SK-N-SH (cell line): Measurements from ENCODE around the gene CA10. TPM values are rescaled to one million over a fixed set of nuclear protein-coding genes. Genes with fewer than 3 reads are reported as not detected.

Experiments
- CTCF ChIA-PET: fragments of 300-600, 350-600 bp; formaldehyde crosslinking; extraction: SDS; loops from one replicate; lab custom pipeline; 2021; lab: Yijun Ruan, JAX
- POLR2A ChIA-PET: fragments of 350-600 bp; sonication (Branson Sonifier 250); formaldehyde crosslinking; extraction: SDS; loops from one replicate; lab custom pipeline; 2020; ENCODE audit warnings: antibody characterized with exemption, inconsistent platforms; lab: Yijun Ruan, JAX
- DNase-seq: peaks from one replicate; pipeline ENCODE4 v3.0.0; 2012
- H2AFZ ChIP-seq: fragments of 200-600 bp; sonication (generic); 2 replicates; pipeline ENCODE4 v1.8.1; 2016; ENCODE audit warnings: antibody characterized with exemption, mild to moderate bottlenecking, low read depth
- H3F3A ChIP-seq: fragments of 200-600 bp; sonication (generic); replicated peaks from 2 replicates; pipeline ENCODE3; 2016; ENCODE audit warnings: antibody characterized with exemption, mild to moderate bottlenecking; ENCODE audit not compliant: insufficient read depth
- H3K27ac ChIP-seq, 2 experiments: fragments of 200-500 bp in 1 of 2; fragments of 200-600 bp in 1 of 2; sonication (Bioruptor generic) in 1 of 2; sonication (generic), shearing (Covaris generic) in 1 of 2; 2 replicates each; pipeline versions ENCODE4 v1.5.1 to v1.6.1; 2014 to 2016; ENCODE audit warnings: low read depth in 2 of 2, inconsistent platforms in 1 of 2, low read length in 1 of 2, mild to moderate bottlenecking in 1 of 2, mixed read lengths in 1 of 2
- H3K27me3 ChIP-seq: fragments of 200-600 bp; sonication (generic), shearing (Covaris generic); 2 replicates; pipeline ENCODE4 v1.6.1; 2016; ENCODE audit warnings: mixed run types; ENCODE audit not compliant: insufficient read depth
- H3K36me3 ChIP-seq, 2 experiments: fragments of 200-500 bp in 1 of 2; fragments of 200-600 bp in 1 of 2; sonication (Bioruptor generic) in 1 of 2; sonication (generic) in 1 of 2; replicated peaks in 1 of 2; 2 replicates each; pipeline versions ENCODE3 to v1.5.1; 2014 to 2016; ENCODE audit warnings: low read length in 1 of 2, mild to moderate bottlenecking in 1 of 2; ENCODE audit not compliant: insufficient read depth in 2 of 2, control insufficient read depth in 1 of 2
- H3K4me1 ChIP-seq, 2 experiments: fragments of 200-500 bp in 1 of 2; fragments of 200-600 bp in 1 of 2; sonication (Bioruptor generic) in 1 of 2; sonication (generic), shearing (Covaris generic) in 1 of 2; 2 replicates each; pipeline versions ENCODE4 v1.5.1 to v1.6.1; 2014 to 2016; ENCODE audit warnings: low read depth in 1 of 2, low read length in 1 of 2, mixed run types in 1 of 2; ENCODE audit not compliant: insufficient read depth in 2 of 2, control insufficient read depth in 1 of 2
- H3K4me2 ChIP-seq: fragments of 200-600 bp; sonication (generic), shearing (Covaris generic); 2 replicates; pipeline ENCODE4 v1.6.1; 2017; ENCODE audit warnings: mixed run types
- H3K4me3 ChIP-seq, 2 experiments: fragments of 200-500 bp in 1 of 2; fragments of 200-600 bp in 1 of 2; sonication (Bioruptor generic) in 1 of 2; sonication (generic), shearing (Covaris generic) in 1 of 2; 2 replicates each; pipeline versions ENCODE4 v1.5.1 to v1.8.1; 2014 to 2016; ENCODE audit warnings: low read depth in 2 of 2, inconsistent platforms in 1 of 2, low read length in 1 of 2, mild to moderate bottlenecking in 1 of 2, mixed read lengths in 1 of 2, moderate library complexity in 1 of 2
- H3K79me2 ChIP-seq: fragments of 200-600 bp; sonication (generic); 2 replicates; pipeline ENCODE4 v1.8.1; 2017; ENCODE audit warnings: mild to moderate bottlenecking; ENCODE audit not compliant: insufficient read depth
- H3K9ac ChIP-seq: fragments of 200-600 bp; sonication (generic); 2 replicates; pipeline ENCODE4 v1.6.1; 2017; ENCODE audit warnings: mixed run types
- H3K9me2 ChIP-seq: fragments of 200-600 bp; sonication (generic); 2 replicates; pipeline ENCODE4 v1.6.1; 2017; ENCODE audit warnings: mixed run types
- H3K9me3 ChIP-seq: fragments of 200-600 bp; sonication (generic); 2 replicates; pipeline ENCODE4 v1.6.1; 2017; ENCODE audit warnings: mixed run types, mild to moderate bottlenecking, moderate library complexity
- H4K20me1 ChIP-seq: fragments of 200-600 bp; sonication (generic); 2 replicates; pipeline ENCODE4 v1.6.1; 2017; ENCODE audit warnings: mild to moderate bottlenecking, mixed run types; ENCODE audit not compliant: insufficient read depth
- FOXJ3 ChIP-seq: sonication (generic); formaldehyde crosslinking; IDR thresholded peaks from 2 replicates; pipeline ENCODE4 v1.5.1; 2020; ENCODE audit warnings: mild to moderate bottlenecking, missing genetic modification reagents
- GABPA ChIP-seq: IDR thresholded peaks from 2 replicates; pipeline ENCODE4 v1.4.0; 2012; ENCODE audit warnings: low read depth, mild to moderate bottlenecking
- MXI1 ChIP-seq: IDR thresholded peaks from 2 replicates; pipeline ENCODE4 v1.6.1; 2012; ENCODE audit warnings: mild to moderate bottlenecking, low read depth, low read length, improper control_type of control experiment
- NRF1 ChIP-seq: IDR thresholded peaks from 2 replicates; pipeline ENCODE4 v1.6.1; 2012; ENCODE audit warnings: low read depth, mild to moderate bottlenecking, low read length
- POLR2AphosphoS5 ChIP-seq: IDR thresholded peaks from 2 replicates; pipeline ENCODE4 v1.6.1; 2012; ENCODE audit warnings: low read depth, low read length
- RAD21 ChIP-seq: IDR thresholded peaks from 2 replicates; pipeline ENCODE4 v1.6.1; 2012; ENCODE audit warnings: mild to moderate bottlenecking, low read length
- SIN3A ChIP-seq: IDR thresholded peaks from 2 replicates; pipeline ENCODE4 v1.6.1; 2012; ENCODE audit warnings: low read depth, mild to moderate bottlenecking, low read length, moderate library complexity, borderline replicate concordance
- SMC3 ChIP-seq: IDR thresholded peaks from 2 replicates; pipeline ENCODE4 v1.6.1; 2012; ENCODE audit warnings: low read depth, low read length, improper control_type of control experiment
- TCF12 ChIP-seq: IDR thresholded peaks from 2 replicates; pipeline ENCODE4 v1.4.0; 2012
- YY1 ChIP-seq: IDR thresholded peaks from 2 replicates; pipeline ENCODE4 v1.4.0; 2012; ENCODE audit warnings: low read depth, mild to moderate bottlenecking
- WGBS: methylation state at CpG from one replicate; pipeline ENCODE4 v1.1.6; 2017; ENCODE audit warnings: low lambda C conversion rate; 5-methylcytosine and 5-hydroxymethylcytosine counted together
- polyA plus RNA-seq, 3 experiments: library from polyadenylated mRNA; depleted of rRNA; stranded (reverse); fragments of >200 nt; gene quantifications; 2 replicates each; pipeline ENCODE4 v1.2.3, GENCODE V29; 2012
- TF ChIP-seq, protein P1 (sequence below): fragments of 150-350 bp; IDR thresholded peaks from 2 replicates; pipeline ENCODE4 v1.6.1; 2017; ENCODE audit warnings: antibody characterized with exemption, low read length, low read depth, borderline replicate concordance

CA10 gene
- polyA plus RNA-seq, 1 of the 3 experiments (the other 2 are of a cell fraction), result not detected

DNA sequence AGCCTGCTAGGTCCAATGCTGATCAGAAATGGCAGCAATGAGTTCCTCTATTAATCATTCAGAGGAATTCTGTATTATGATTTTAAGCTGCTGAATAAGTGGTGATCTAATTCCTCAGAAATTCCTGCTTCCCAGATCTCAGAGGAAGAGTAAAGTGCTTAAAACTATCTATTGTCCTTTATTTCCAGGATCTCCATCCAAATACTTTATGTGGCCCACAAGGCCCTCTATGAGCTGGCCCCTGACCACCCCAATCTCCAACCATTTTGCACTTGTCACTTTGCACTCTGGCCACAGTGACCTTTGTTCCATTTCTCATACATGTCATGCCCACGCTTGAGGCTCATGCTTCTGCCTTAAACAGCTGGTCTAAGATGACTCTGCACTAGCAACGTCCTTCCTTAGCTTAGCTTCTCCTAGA is 93.7 kb downstream of the CA10 start:
- Histone ChIP-seq H3K4me1 (no peaks in the 10 kb centered on the region), H3K4me2 (no peak overlapping the region), H2AFZ (no peak overlapping the region), H4K20me1 (no peaks in the 10 kb centered on the region), H3K4me3 (no peak overlapping the region), H3K79me2 (no peaks in the 10 kb centered on the region), H3K27ac (no peak overlapping the region), H3K9me2 (no peaks in the 10 kb centered on the region), H3K9me3 (no peaks in the 10 kb centered on the region), H3K27me3 (no peaks in the 10 kb centered on the region), H3K36me3 (no peaks in the 10 kb centered on the region), H3K9ac (no peak overlapping the region), H3F3A (no peaks in the 10 kb centered on the region)
- CTCF ChIA-PET, result interaction anchor here (1.0 to 1.4 kb wide), 2 partner anchors 41 to 693 kb away, joined by 3 to 4 read pairs; no protein-coding TSS in a partner anchor
- POLR2A ChIA-PET, result no interaction called here
- 5% methylated on average over 2 of the region's 2 CpGs for WGBS
- no peak for DNase-seq
- TF ChIP-seq SMC3 (no peak), FOXJ3 (no peak)

DNA sequence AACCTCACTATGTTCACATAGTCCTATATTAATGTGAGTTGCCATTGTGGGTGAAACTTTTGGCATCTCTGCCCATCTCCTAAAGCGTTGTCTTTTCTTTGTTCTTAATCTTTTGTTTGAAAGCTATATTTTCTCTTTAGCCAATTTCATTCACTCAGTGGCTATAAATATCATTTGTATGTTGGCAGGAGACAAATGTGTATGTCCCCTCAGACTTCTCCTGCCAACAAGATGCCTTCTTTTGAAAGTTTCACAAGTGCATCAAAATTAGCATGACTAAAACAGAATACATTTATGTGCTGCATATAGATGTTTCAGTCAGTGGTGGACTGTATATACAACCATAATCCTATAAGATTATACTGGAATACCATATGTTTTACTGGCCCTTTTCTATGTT is 109.0 kb downstream of the CA10 start:
- no peak overlapping the region for H3K27ac ChIP-seq
- no peaks in the 10 kb centered on the region for H3F3A ChIP-seq
- no peak overlapping the region for H2AFZ ChIP-seq
- no peaks in the 10 kb centered on the region for H4K20me1 ChIP-seq
- H3K4me1 ChIP-seq, result no peaks in the 10 kb centered on the region
- no peaks in the 10 kb centered on the region for H3K9me3 ChIP-seq
- H3K27me3 ChIP-seq, result no peaks in the 10 kb centered on the region
- CTCF ChIA-PET, result no interaction called here
- H3K36me3 ChIP-seq, result no peaks in the 10 kb centered on the region
- no peak overlapping the region for H3K4me3 ChIP-seq
- H3K79me2 ChIP-seq, result no peaks in the 10 kb centered on the region
- TF ChIP-seq SIN3A, result no peak
- TF ChIP-seq NRF1, result no peak
- no peak for TF ChIP-seq TCF12
- WGBS, result 25% methylated on average over 1 of the region's 1 CpG
- no peaks in the 10 kb centered on the region for H3K9me2 ChIP-seq
- POLR2A ChIA-PET, result no interaction called here
- H3K4me2 ChIP-seq, result no peak overlapping the region
- DNase-seq, result no peak
- no peak overlapping the region for H3K9ac ChIP-seq

DNA sequence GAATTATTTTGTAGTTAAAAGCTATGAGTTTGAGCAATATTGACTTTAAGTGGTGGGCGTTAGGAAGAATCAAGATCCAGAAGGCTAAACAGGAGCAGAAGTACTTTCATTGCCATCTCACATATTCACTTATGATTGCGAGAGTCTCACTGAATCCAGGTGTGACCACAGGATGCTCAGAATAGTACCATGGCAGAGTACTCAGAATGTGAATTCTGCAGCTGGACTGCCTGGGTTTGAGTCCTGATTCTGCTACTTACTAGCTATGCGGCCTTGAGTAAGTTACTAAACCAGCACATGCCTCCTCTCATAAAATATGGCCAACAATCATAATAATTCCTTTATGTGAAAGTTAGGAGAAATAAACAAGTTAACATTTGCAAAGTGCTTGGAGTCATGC is 109.5 kb downstream of the CA10 start:
- no peaks in the 10 kb centered on the region for H3K79me2 ChIP-seq
- no peaks in the 10 kb centered on the region for H4K20me1 ChIP-seq
- no peaks in the 10 kb centered on the region for H3F3A ChIP-seq
- H3K4me2 ChIP-seq, result no peak overlapping the region
- no peaks in the 10 kb centered on the region for H3K4me1 ChIP-seq
- H2AFZ ChIP-seq, result no peak overlapping the region
- H3K4me3 ChIP-seq, result no peak overlapping the region
- H3K36me3 ChIP-seq, result no peaks in the 10 kb centered on the region
- no peaks in the 10 kb centered on the region for H3K9me2 ChIP-seq
- H3K9me3 ChIP-seq, result no peaks in the 10 kb centered on the region
- ChIA-PET CTCF (interaction anchor here (0.9 to 1.2 kb wide), 2 partner anchors 27 to 58 kb away, joined by 3 read pairs; no protein-coding TSS in a partner anchor), POLR2A (no interaction called here)
- 35% methylated on average over 3 of the region's 3 CpGs for WGBS
- TF ChIP-seq SIN3A, result no peak
- TF ChIP-seq POLR2AphosphoS5, result no peak
- no peak for TF ChIP-seq YY1
- TF ChIP-seq MXI1, result no peak
- TF ChIP-seq, protein P1, sequence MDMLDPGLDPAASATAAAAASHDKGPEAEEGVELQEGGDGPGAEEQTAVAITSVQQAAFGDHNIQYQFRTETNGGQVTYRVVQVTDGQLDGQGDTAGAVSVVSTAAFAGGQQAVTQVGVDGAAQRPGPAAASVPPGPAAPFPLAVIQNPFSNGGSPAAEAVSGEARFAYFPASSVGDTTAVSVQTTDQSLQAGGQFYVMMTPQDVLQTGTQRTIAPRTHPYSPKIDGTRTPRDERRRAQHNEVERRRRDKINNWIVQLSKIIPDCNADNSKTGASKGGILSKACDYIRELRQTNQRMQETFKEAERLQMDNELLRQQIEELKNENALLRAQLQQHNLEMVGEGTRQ, result no peak
- TF ChIP-seq RAD21, result no peak
- TF ChIP-seq GABPA, result no peak
- no peak for TF ChIP-seq FOXJ3
- no peaks in the 10 kb centered on the region for H3K27me3 ChIP-seq
- DNase-seq, result no peak
- H3K27ac ChIP-seq, result no peak overlapping the region
- H3K9ac ChIP-seq, result no peak overlapping the region
